HepG2 (cell line): ENCODE data around the gene SASS6. TPM values are rescaled to one million over a fixed set of nuclear protein-coding genes. Genes with fewer than 3 reads are reported as not detected.

Source experiments
- ATAC-seq: fragments of 200-7000 bp; cut with Tn5 transposase; 3 replicates; pipeline ENCODE4 v1.9.1; 2020; ENCODE audit warnings: mild to moderate bottlenecking, moderate library complexity
- BruUV-seq: library from RNA; stranded (reverse); fragments of 400-500 nt; replicated peaks from 2 replicates; lab custom pipeline; 2021; lab: Mats Ljungman, UMichigan
- CTCF ChIA-PET: fragments of 300-600 bp; formaldehyde crosslinking; extraction: SDS; loops from one replicate; lab custom pipeline; 2021; ENCODE audit warnings: low total read pairs, inconsistent platforms, low intra/inter-chr PET ratio; lab: Yijun Ruan, JAX
- POLR2A ChIA-PET: fragments of 350-600 bp; sonication (Branson Sonifier 250); formaldehyde crosslinking; loops from one replicate; lab custom pipeline; 2020; ENCODE audit warnings: antibody characterized with exemption, inconsistent platforms; lab: Yijun Ruan, JAX
- DNase-seq: peaks from one replicate; pipeline ENCODE4 v3.0.0-alpha.2; 2015; ENCODE audit warnings: low spot score
- FAIRE-seq: peaks from 3 replicates; lab custom pipeline; 2011; peaks lifted over from hg19 to GRCh38; lab: Jason Lieb, UNC
- H2AFZ ChIP-seq: one replicate; pipeline ENCODE4 v1.6.1; 2011; ENCODE audit warnings: low read length, inconsistent platforms
- H3K27ac ChIP-seq: fragments of 300-600 bp; 3 replicates; pipeline ENCODE4 v1.8.0; 2011; ENCODE audit warnings: mixed run types, mild to moderate bottlenecking, mixed read lengths, low read length, inconsistent platforms; ENCODE audit not compliant: insufficient read depth; ENCODE audit errors: extremely low read length
- H3K27me3 ChIP-seq, 2 experiments: fragments of 200-600 bp in 1 of 2; 2 replicates in 1 of 2; 3 replicates in 1 of 2; pipeline versions ENCODE4 v1.6.0 to v1.8.0; 2011; ENCODE audit warnings: low read length in 2 of 2, mild to moderate bottlenecking in 2 of 2, moderate library complexity in 2 of 2, inconsistent platforms in 1 of 2; ENCODE audit not compliant: insufficient read depth in 2 of 2, control insufficient read depth in 1 of 2
- H3K36me3 ChIP-seq, 2 experiments: fragments of 200-600 bp in 1 of 2; replicated peaks in 1 of 2; 2 replicates in 1 of 2; 3 replicates in 1 of 2; pipeline versions ENCODE4 v1.5.1 to v1.8.0; 2011; ENCODE audit warnings: low read length in 2 of 2, inconsistent platforms in 1 of 2; ENCODE audit not compliant: insufficient read depth in 2 of 2, control insufficient read depth in 1 of 2
- H3K4me1 ChIP-seq: 2 replicates; pipeline ENCODE4 v1.5.1; 2012; ENCODE audit warnings: low read length, inconsistent platforms; ENCODE audit not compliant: insufficient read depth
- H3K4me2 ChIP-seq: 2 replicates; pipeline ENCODE4 v1.6.0; 2011; ENCODE audit warnings: low read depth, low read length, inconsistent platforms
- H3K4me3 ChIP-seq, 3 experiments: fragments of 200-600 bp in 1 of 3; sonication (generic), shearing (Covaris generic) in 1 of 3; replicated peaks in 1 of 3; 2 replicates each; pipeline ENCODE4 v1.5.1; 2011 to 2016; ENCODE audit warnings: low read length in 3 of 3, inconsistent platforms in 2 of 3, low read depth in 2 of 3, mild to moderate bottlenecking in 2 of 3, control low read depth in 1 of 3, mixed read lengths in 1 of 3; ENCODE audit not compliant: insufficient read depth in 1 of 3
- H3K79me2 ChIP-seq: one replicate; pipeline ENCODE4 v1.6.1; 2011; ENCODE audit warnings: low read length, inconsistent platforms; ENCODE audit not compliant: insufficient read depth
- H3K9ac ChIP-seq: 2 replicates; pipeline ENCODE4 v1.6.0; 2011; ENCODE audit warnings: mild to moderate bottlenecking, low read depth, low read length, inconsistent platforms; ENCODE audit not compliant: insufficient read depth
- H3K9me3 ChIP-seq: 2 replicates; pipeline ENCODE4 v1.5.1; 2012; ENCODE audit warnings: mild to moderate bottlenecking, low read length
- H4K20me1 ChIP-seq: 2 replicates; pipeline ENCODE4 v1.6.0; 2011; ENCODE audit warnings: inconsistent platforms, mild to moderate bottlenecking, low read length, moderate library complexity; ENCODE audit not compliant: insufficient read depth
- E2F5 ChIP-seq: sonication (generic); formaldehyde crosslinking; conservative IDR thresholded peaks from 2 replicates; pipeline ENCODE4 v1.4.0; 2020; ENCODE audit warnings: missing genetic modification reagents
- FOXK1 ChIP-seq: sonication (generic); formaldehyde crosslinking; IDR thresholded peaks from 2 replicates; pipeline ENCODE4 v1.4.0; 2020; ENCODE audit warnings: low read depth, missing genetic modification reagents, borderline replicate concordance
- NFKBIZ ChIP-seq: IDR thresholded peaks from 2 replicates; pipeline ENCODE4 v1.6.1; 2018; ENCODE audit warnings: missing genetic modification reagents, missing compliant biosample characterization
- RAD51 ChIP-seq: fragments of 450-650 bp; IDR thresholded peaks from 2 replicates; pipeline ENCODE4 v1.6.1; 2016; ENCODE audit warnings: borderline replicate concordance
- SCMH1 ChIP-seq: sonication (generic); formaldehyde crosslinking; IDR thresholded peaks from 2 replicates; pipeline ENCODE4 v1.9.0; 2021; ENCODE audit warnings: missing genetic modification reagents, mild to moderate bottlenecking, borderline replicate concordance
- TAF15 ChIP-seq: fragments of 200-400 bp; formaldehyde crosslinking; IDR thresholded peaks from one replicate; pipeline ENCODE4 v1.6.1; 2018; ENCODE audit warnings: mild to moderate bottlenecking, low read depth, low read length; ENCODE audit not compliant: poor library complexity, severe bottlenecking
- THAP11 ChIP-seq: IDR thresholded peaks from 2 replicates; pipeline ENCODE4 v1.6.1; 2016; ENCODE audit warnings: missing biosample characterization, missing genetic modification reagents
- ZFP90 ChIP-seq: sonication (generic); formaldehyde crosslinking; IDR thresholded peaks from 2 replicates; pipeline ENCODE4 v1.8.0; 2022; ENCODE audit warnings: missing genetic modification reagents, mild to moderate bottlenecking, inconsistent platforms, borderline replicate concordance
- ZNF101 ChIP-seq: sonication (generic); formaldehyde crosslinking; IDR thresholded peaks from 2 replicates; pipeline ENCODE4 v1.4.0; 2020; ENCODE audit warnings: mild to moderate bottlenecking, low read depth, missing genetic modification reagents, borderline replicate concordance
- ZNF180 ChIP-seq: sonication (generic); formaldehyde crosslinking; IDR thresholded peaks from 2 replicates; pipeline ENCODE4 v1.4.0; 2020; ENCODE audit warnings: low read depth, missing genetic modification reagents, borderline replicate concordance
- ZNF256 ChIP-seq: sonication (generic); formaldehyde crosslinking; conservative IDR thresholded peaks from 2 replicates; pipeline ENCODE4 v1.4.0; 2020; ENCODE audit warnings: missing genetic modification reagents
- ZNF644 ChIP-seq: IDR thresholded peaks from 2 replicates; pipeline ENCODE4 v1.6.1; 2016; ENCODE audit warnings: low read depth
- ZNF782 ChIP-seq: sonication (generic); formaldehyde crosslinking; IDR thresholded peaks from 2 replicates; pipeline ENCODE4 v1.4.0; 2020; ENCODE audit warnings: missing genetic modification reagents, mild to moderate bottlenecking, borderline replicate concordance
- ZNF784 ChIP-seq: sonication (generic); formaldehyde crosslinking; IDR thresholded peaks from 2 replicates; pipeline ENCODE4 v1.5.1; 2020; ENCODE audit warnings: missing genetic modification reagents, mild to moderate bottlenecking, borderline replicate concordance
- ZSCAN31 ChIP-seq: sonication (generic); formaldehyde crosslinking; IDR thresholded peaks from 2 replicates; pipeline ENCODE4 v1.5.0; 2020; ENCODE audit warnings: low read depth, mild to moderate bottlenecking, missing genetic modification reagents
- WGBS: methylation state at CpG from one replicate; pipeline ENCODE4 v1.1.6; 2017; ENCODE audit warnings: low lambda C conversion rate; 5-methylcytosine and 5-hydroxymethylcytosine counted together
- in situ Hi-C: cut with HindIII; loops from 2 replicates; pipeline ENCODE4 v1.10.0; 2017; ENCODE audit warnings: low pct_unique_long_range_greater_than_20kb; ENCODE audit not compliant: extremely low pct_ligation_motif_present
- intact Hi-C: fragments of 100-400 bp; cut with micrococcal nuclease; formaldehyde crosslinking; loops from one replicate; pipeline ENCODE4 v1.10.0; 2022; ENCODE audit not compliant: unreplicated experiment
- polyA plus RNA-seq, 8 experiments: library from polyadenylated mRNA; depleted of rRNA in 3 of 8; stranded (reverse) in 7 of 8; unstranded in 1 of 8; fragments of >200 nt; fragmentation: Illumina TruSeq in 4 of 8; extraction: Trizol in 4 of 8; gene quantifications; 2 replicates each; pipeline versions ENCODE4 v1.2.1 to v1.2.3, GENCODE V29; 2011 to 2016; ENCODE audit warnings: low read depth in 4 of 8, missing spikeins in 1 of 8, mixed read lengths in 1 of 8; ENCODE audit not compliant: insufficient read depth in 1 of 8
- total RNA-seq, 5 experiments: library from RNA; depleted of rRNA; stranded (reverse); fragments of >200 nt; fragmentation: Illumina TruSeq; extraction: Trizol; gene quantifications; 2 replicates each; pipeline ENCODE4 v1.2.3, GENCODE V29; 2016; ENCODE audit warnings: low read depth in 1 of 5
- TF ChIP-seq, protein P1 (sequence below): sonication (generic); formaldehyde crosslinking; conservative IDR thresholded peaks from 2 replicates; pipeline ENCODE4 v1.4.0; 2020; ENCODE audit warnings: mild to moderate bottlenecking, missing genetic modification reagents, moderate library complexity
- TF ChIP-seq, protein P2 (sequence below): sonication (generic); formaldehyde crosslinking; IDR thresholded peaks from 2 replicates; pipeline ENCODE4 v1.4.0; 2020; ENCODE audit warnings: mild to moderate bottlenecking, missing genetic modification reagents

The SASS6 gene
- total and polyA plus RNA-seq, 2 of the 13 experiments (the other 11 are each of a cell fraction or from before 2014, with no cell fraction given) = 2.3 to 10.7 TPM

- TF ChIP-seq, protein P1, sequence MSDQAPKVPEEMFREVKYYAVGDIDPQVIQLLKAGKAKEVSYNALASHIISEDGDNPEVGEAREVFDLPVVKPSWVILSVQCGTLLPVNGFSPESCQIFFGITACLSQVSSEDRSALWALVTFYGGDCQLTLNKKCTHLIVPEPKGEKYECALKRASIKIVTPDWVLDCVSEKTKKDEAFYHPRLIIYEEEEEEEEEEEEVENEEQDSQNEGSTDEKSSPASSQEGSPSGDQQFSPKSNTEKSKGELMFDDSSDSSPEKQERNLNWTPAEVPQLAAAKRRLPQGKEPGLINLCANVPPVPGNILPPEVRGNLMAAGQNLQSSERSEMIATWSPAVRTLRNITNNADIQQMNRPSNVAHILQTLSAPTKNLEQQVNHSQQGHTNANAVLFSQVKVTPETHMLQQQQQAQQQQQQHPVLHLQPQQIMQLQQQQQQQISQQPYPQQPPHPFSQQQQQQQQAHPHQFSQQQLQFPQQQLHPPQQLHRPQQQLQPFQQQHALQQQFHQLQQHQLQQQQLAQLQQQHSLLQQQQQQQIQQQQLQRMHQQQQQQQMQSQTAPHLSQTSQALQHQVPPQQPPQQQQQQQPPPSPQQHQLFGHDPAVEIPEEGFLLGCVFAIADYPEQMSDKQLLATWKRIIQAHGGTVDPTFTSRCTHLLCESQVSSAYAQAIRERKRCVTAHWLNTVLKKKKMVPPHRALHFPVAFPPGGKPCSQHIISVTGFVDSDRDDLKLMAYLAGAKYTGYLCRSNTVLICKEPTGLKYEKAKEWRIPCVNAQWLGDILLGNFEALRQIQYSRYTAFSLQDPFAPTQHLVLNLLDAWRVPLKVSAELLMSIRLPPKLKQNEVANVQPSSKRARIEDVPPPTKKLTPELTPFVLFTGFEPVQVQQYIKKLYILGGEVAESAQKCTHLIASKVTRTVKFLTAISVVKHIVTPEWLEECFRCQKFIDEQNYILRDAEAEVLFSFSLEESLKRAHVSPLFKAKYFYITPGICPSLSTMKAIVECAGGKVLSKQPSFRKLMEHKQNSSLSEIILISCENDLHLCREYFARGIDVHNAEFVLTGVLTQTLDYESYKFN (CRISPR knock-in tag) = no peak
- TF ChIP-seq ZNF784 (CRISPR knock-in tag) (no peak), ZNF782 (CRISPR knock-in tag) (no peak), TAF15 (no peak), ZSCAN31 (CRISPR knock-in tag) (no peak)
Observed at GRCh38 chr1:100101564-100101963, 31.2 kb downstream of the SASS6 start (continued).

- H4K20me1 ChIP-seq = no peaks in the 10 kb centered on the region
- no peaks in the 10 kb centered on the region for H3K4me1 ChIP-seq
- no peak overlapping the region for H3K4me3 ChIP-seq
- no peaks in the 10 kb centered on the region for H3K79me2 ChIP-seq
- H3K36me3 ChIP-seq = peaks cover 10 to 44% of the 10 kb centered on the region in 2 experiments
- peaks cover 5% of the 10 kb centered on the region; the same call in 1 of the 2 replicates for H3K9me3 ChIP-seq
- 98% methylated on average over 1 of the region's 1 CpG for WGBS
- intact Hi-C loops (no loop called here), in situ Hi-C loops (no loop called here)
- ChIA-PET CTCF (no interaction called here), POLR2A (no interaction called here)
- H2AFZ ChIP-seq = no peak overlapping the region
- DNase-seq (no peak), ATAC-seq (no peak), FAIRE-seq (no peak)
- no peak overlapping the region for H3K4me2 ChIP-seq
- H3K27ac ChIP-seq = no peak overlapping the region
- BruUV-seq = no TSS peak
- no peaks in the 10 kb centered on the region for H3K27me3 ChIP-seq
- H3K9ac ChIP-seq = no peak overlapping the region
- no peak for TF ChIP-seq ZNF180 (CRISPR knock-in tag)
- TF ChIP-seq RAD51 = no peak
- TF ChIP-seq ZNF644 (CRISPR knock-in tag) = no peak
- TF ChIP-seq, protein P2, sequence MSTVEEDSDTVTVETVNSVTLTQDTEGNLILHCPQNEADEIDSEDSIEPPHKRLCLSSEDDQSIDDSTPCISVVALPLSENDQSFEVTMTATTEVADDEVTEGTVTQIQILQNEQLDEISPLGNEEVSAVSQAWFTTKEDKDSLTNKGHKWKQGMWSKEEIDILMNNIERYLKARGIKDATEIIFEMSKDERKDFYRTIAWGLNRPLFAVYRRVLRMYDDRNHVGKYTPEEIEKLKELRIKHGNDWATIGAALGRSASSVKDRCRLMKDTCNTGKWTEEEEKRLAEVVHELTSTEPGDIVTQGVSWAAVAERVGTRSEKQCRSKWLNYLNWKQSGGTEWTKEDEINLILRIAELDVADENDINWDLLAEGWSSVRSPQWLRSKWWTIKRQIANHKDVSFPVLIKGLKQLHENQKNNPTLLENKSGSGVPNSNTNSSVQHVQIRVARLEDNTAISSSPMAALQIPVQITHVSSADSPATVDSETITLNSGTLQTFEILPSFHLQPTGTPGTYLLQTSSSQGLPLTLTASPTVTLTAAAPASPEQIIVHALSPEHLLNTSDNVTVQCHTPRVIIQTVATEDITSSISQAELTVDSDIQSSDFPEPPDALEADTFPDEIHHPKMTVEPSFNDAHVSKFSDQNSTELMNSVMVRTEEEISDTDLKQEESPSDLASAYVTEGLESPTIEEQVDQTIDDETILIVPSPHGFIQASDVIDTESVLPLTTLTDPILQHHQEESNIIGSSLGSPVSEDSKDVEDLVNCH (CRISPR knock-in tag) = no peak
- no peak for TF ChIP-seq ZNF101 (CRISPR knock-in tag)
- TF ChIP-seq NFKBIZ (CRISPR knock-in tag) = no peak
- TF ChIP-seq THAP11 (CRISPR knock-in tag) = no peak
- TF ChIP-seq ZNF256 (CRISPR knock-in tag) = no peak
- no peak for TF ChIP-seq SCMH1 (CRISPR knock-in tag)
- no peak for TF ChIP-seq ZFP90 (CRISPR knock-in tag)
- no peak for TF ChIP-seq FOXK1 (CRISPR knock-in tag)
- TF ChIP-seq E2F5 (CRISPR knock-in tag) = no peak
Observed at GRCh38 chr1:100100202-100100601, 32.5 kb downstream of the SASS6 start.
